HG02943 (cell line): ENCODE results near the gene LRCOL1.

Experiments used
- ATAC-seq: cut with Tn5 transposase; IDR thresholded peaks from one replicate; pipeline ENCODE4 v1.9.1; 2021; ENCODE audit warnings: mild to moderate bottlenecking, low read depth, moderate library complexity; ENCODE audit not compliant: unreplicated experiment

Gene LRCOL1

DNA sequence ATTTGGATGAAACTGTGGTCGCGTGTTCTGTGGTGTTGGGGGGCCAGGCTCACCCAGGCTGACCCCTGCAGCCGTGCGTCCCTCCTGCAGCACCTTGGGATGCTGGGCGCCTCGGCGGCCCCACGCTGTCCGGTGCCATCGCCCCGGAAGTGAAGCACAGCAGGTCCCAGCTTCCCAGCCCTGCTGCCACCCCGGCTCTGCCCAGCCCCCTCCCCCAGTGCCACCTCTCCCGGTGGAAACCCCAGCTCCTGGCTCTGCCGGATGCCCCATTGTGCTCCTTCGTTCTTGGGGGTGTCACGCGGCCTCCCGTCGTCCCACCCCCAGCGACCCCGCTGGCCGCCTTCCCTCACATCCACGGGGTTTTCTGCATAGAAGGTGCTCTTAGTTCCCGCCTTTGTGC lies 25.2 kb downstream of the LRCOL1 start:
- no peak for ATAC-seq

DNA sequence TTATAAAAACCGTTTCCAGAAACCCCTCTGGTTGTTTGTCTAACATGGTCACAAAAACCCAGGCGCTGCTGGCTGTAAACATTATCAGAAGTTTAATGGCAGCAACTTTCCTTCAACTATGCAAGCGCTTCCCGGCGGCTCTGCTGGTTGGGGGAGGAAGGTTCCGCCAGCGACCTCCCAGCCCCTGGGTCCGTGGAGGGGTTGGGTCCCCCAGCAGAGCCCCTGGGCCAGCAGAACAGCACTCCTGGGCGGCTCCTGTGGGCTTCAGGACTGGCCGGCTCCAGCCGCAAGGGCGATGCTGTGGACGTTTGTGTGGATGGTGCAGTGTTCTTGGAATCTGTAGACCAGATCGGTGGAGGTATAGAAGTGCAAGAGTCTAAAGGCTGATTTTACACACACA lies 26.0 kb downstream of the LRCOL1 start:
- no peak for ATAC-seq

DNA sequence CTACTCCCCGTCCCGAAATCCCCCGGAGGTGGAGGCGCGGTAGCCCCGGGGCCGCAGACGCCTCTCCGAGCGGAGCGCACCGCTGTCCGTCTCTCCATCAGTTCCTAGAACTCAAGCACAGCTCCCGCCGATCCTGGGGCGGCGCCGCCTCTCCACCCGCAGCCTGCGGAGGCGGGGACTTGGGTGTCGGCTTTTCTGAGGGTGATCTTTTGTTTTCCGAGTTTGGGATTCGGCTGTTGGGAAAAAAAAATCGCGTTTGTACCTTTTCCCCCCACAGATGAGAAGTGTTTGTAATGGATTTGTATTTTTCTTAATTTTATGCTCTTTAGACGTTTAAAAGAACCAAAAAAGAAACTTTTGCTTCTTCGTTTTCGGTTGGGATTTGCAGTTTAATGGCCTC lies 26.6 kb downstream of the LRCOL1 start:
- no peak for ATAC-seq

DNA sequence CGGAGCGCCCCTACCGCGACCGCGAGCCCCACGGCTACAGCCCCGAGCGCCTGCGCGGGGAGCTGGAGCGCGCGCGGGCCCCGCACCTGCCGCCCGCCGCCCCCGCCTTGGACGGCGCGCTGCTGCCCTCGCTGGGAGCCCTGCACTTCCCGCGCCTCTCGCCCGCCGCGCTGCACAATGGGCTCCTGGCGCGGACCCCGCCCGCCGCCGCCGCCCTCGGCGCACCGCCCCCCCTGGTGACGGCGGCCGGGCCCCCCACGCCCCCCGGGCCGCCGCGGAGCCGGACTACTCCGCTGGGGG lies 27.0 kb downstream of the LRCOL1 start:
- no peak for ATAC-seq

DNA sequence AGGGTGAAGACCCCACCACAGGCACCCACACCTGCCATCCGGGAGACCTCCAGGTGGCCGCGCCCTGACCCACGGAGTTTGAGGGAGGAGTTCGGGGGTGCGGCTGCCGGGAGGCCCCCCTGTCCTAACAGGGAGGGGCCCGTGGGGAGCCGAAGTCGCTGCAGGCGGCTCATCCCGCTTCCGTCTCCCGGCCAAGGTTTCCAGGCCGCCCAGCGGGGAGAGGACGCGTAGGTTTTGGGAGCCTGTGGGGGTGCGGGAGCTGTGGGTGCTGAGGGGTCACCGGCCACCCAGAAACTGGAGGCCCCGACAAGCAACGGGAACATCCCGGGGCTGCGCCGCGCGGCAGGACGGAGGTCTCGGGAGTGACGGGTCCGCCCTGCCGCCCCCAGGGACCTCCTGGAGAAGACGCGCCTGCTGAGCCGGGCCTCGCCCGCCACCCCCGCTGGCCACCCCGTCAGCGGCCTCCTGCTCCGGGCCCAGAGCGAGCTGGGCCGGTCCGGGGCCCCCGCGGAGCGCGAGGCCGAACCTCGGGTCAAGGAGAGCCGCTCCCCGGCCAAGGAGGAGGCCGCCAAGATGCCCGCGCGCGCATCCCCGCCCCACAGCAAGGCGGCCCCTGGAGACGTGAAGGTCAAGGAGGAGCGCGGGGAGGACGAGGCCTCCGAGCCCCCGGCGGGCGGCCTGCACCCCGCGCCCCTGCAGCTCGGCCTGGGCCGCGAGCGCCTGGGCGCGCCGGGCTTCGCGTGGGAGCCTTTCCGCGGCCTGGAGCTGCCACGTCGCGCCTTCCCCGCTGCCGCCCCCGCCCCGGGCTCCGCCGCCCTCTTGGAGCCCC lies 27.6 kb downstream of the LRCOL1 start:
- no peak for ATAC-seq

DNA sequence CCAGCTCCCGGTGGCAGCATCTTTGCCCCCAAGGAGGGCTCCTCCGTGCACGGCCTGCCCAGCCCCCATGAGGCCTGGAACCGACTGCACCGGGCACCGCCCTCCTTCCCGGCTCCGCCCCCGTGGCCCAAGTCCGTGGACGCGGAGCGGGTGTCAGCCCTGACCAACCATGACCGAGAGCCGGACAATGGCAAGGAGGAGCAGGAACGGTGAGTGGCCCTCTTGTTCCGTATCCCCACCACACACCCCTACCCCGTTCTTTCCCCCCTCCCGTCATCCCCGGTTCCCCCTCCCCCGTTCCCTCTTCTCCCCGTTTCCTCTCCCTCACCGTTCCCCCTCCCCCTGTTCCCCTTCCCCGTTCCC lies 28.3 kb downstream of the LRCOL1 start:
- ATAC-seq: no peak

DNA sequence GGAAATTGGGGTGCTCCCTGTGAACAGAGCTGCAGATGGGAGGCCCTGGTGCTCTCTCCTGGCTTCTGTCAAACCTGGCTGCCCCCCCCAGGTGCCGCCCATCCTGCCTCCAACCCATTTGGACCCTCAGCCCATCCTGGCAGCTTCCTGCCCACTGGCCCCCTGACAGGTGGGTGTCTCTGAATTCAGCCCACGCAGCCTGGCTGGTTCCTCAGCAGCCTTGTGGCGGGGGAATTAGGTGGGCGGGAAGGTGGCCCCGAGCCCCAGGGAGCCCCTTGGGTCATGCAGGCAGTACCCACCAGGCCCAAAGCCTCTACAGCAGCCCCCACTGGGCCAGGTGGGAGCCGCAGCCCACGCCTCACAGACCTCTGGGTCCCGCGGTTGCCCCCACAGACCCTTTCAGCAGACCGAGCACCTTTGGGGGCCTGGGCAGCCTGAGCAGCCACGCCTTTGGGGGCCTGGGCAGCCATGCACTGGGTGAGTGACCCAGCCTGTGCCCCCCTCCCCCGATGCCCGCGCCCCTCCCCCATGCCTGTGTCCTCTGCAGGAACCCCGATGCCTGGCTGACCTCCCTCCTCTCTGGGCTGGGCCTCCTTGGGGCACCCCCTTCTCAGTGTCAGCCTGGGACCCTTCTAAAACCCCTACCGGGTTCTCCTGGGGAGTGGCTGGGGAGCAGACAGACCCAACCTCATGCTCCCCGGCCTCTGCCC lies 28.9 kb downstream of the LRCOL1 start:
- ATAC-seq: no peak

DNA sequence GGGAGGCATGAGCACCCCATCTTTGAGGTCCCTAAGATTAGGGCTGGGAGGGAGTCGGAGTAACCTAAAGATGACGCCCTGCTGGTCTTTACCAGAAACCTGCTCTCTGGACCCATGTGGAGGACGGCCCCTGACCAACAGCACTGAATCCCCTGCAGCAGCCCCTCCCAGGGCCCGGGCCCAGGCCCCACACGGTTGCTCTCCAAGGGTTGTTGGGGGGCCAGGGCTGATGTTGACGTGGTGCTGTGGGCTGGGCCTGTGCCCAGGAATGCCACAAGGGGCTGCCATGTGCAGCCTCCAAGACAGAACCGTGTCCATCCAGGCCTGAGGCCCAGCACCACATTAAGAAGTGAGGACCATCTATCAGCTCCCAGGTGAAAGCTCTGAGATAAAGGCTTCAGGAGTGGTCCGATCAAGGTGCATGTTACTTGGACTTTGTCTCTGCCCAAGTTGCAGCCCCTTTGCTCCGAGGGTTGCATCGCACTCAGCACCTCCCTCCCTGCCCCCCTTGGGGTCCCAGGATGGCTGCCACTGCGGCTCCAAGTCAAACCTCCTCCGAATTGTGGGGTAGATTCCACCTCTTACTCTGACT lies 29.6 kb downstream of the LRCOL1 start:
- no peak for ATAC-seq

DNA sequence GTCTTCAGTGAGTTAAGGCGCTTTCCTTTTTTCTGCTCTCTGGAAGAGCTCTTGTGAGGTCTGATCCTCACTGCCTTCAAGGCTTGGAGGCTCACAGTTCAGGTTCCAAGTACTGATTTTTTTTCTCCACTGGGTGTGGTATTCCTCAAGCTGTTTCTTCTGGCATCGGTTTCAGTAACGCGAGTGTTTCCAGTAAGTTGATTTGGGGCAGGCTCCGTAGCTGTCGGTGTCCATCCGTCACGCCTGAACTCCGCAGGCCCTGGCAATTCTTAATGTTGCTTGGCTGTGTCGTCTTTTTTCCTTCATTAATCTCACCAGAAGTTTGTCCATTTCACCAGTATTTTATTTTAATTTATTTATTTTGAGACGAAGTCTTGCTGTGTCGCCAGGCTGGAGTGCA lies 30.6 kb downstream of the LRCOL1 start:
- no peak for ATAC-seq

DNA sequence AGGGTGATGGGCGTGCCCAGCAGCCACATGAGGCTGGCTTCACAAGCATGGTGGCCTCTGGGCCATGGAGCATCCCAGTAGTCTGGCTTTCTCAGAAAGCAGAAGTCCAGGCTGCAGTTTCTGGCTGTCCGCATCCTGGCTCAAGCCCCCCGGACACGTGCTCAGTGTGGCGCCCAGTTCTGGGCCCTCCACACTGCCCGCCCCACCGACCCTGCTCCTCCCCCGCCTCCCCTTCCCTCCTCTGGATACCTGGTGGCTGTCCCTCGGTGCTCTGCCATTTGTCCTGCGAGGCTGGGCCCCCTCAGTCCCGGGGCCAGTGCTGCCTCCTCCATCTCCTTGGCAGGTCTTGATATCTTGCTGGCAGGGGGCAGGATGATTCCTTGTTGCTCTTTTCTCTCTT lies 31.6 kb downstream of the LRCOL1 start:
- no peak for ATAC-seq

DNA sequence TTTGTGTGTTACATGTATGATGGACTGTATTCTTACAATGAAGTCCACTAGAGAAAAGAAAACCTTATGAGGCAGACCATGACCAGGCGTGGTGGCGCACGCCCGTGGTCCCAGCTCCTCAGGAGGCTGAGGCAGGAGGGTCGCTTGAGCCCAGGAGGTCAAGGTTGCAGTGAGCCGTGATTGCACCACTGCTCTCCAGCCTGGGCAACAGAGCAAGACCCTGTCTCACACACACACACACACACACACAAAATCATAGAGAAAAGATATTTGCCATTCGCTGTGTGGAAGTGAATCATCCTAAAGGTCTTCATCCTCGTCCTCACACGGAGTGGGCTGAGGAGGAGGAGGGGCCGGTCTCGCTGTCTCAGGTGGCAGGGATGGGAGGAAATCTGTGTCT lies 32.3 kb downstream of the LRCOL1 start:
- ATAC-seq: no peak

DNA sequence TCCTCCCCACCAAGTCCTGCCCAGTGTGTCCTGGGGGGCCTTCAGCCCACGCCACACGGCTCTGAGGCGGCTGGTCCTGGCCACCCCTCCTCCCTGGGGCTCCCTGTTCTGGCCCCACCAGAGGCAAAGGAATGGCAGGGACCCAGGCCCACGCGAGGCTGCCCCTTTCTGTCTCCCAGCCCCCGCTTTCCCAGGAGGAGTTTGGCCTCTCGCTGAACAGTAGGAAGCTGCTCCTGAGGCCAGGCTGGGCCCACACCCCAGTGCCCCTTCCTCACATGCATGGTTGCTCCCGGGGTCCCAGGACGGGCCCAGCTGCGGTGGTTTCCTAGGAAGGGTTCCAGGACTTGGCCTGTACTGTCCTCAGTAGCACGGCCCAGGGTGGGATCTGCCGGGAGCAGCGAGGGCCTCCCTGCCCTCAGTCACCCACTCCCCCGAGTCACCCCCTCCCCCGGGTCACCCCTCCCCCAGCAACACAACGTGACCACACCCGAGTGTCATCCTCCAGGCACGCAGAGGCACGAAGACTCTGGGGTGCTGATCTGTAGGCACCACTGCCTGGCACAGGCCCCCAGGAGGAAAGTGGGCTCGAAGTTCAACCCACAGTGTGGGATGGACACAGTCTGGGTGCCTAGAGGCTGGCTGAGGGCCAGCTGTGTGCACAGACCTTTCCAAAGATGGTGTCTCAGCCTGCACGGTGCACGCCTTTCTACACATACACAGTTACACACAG lies 33.0 kb downstream of the LRCOL1 start:
- no peak for ATAC-seq

DNA sequence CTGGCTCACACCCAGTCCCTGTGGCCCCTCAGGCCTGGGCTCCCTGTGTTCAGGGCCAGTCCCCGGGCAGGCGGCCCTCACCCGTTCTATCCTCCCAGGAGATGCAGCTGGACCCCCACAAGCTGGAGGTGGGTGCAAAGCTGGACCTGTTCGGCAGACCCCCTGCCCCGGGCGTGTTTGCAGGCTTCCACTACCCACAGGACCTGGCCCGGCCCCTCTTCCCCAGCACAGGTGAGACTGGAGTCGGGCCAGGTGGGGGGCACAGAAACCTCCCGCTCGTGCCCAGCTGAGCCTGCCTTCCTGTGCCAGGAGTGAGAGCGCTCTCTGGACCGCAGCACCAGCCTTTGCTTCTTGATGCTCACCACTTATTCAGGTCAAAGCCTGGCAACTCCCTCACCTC lies 33.7 kb downstream of the LRCOL1 start:
- ATAC-seq: no peak

DNA sequence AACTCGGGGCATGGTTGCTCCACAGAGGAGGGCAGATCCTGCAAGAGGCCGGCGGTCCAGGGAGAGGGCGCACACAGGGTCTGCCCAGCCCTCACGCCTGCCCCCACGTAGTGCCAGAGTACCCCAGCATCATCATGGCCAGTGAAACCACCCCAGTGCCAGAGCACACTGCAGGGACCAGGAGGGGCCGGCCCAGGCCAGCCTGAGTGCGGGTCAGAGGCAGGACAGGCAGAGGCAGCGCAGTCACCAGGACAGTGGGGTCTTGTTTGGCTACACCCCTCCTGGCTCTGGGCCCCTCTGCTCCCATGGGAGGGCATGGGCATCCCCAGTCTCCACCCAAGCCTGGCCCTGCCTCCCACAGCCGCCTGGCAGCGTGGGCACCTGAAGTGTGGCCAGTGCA lies 34.7 kb downstream of the LRCOL1 start:
- ATAC-seq: no peak

DNA sequence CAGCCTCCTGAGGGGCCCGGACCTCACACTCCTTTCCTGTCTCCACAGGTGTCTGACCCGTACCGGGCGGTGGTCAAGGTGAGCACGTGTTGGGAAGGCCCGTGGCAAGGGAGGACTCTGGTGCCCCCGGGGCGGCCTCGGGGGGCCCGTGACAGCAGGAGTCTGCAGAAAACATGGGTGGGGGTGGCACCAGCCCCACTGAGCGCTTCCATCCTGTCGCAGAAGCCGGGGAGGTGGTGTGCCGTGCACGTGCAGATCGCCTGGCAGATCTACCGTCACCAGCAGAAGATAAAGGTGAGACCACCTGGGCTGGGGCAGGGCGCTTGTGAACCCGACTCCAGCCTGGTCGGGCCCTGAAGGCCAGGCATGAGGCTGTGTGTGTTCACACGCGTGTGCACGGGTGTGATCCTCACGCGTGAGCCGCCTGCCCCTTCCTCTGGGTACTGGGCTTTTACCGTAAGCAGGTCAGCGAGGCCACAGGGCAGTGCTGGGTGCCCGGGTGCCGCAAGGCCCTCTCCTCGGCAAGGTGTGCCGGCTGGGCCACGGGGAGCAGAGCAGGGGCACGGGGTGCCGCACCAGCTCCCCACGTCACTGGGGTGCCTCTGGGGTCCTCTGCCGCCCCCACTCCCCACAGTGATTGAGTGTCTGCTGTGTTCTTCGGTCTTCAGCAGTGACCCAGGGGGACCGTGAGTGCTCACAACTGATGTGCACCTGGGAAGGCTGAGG lies 35.9 kb downstream of the LRCOL1 start:
- no peak for ATAC-seq

DNA sequence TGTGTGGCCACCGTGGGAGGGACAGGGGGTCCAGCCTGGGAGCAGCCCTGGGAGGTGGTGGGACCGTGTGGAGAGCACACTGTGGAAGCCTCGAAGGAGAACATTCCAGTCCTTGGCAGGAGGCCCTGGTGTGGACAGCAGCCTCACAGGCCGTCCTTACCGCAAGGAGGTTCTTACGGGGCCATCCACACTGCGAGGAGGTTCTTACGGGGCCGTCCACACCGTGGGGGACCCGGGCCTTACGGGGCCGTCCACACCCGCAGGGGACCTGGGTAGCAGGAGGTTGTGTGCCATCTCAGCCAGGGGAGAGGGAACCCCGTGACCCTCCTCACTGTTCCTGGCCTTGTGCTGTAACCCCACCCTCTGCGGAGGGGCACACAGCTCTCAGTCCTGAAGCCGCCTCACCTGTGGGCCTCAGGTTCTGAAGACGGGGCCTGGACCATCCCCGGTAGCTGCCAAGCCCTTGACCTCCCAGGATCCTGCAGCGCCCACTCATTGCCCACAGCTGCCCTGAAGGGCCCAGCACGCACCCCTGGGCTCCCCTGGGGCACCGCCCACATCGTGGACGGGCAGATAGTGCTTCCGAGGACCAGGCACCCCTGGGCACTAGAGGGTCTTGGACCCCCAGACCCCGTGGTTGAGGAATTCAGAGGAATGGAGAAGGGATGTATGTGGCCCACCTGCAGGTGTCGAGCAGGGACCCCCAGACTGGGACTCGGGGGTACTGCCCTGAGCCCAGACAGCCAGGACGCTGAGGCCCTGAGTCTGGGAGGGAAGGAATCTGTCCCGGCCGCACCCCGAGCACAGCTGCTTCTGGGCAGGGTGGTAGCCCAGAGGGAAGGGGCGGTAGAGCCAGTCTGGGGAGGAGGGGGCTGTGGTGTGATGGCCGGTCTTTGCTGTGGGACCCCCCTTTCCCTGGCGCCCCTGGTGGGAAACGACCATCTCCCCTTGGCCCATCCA lies 37.3 kb downstream of the LRCOL1 start:
- no peak for ATAC-seq

DNA sequence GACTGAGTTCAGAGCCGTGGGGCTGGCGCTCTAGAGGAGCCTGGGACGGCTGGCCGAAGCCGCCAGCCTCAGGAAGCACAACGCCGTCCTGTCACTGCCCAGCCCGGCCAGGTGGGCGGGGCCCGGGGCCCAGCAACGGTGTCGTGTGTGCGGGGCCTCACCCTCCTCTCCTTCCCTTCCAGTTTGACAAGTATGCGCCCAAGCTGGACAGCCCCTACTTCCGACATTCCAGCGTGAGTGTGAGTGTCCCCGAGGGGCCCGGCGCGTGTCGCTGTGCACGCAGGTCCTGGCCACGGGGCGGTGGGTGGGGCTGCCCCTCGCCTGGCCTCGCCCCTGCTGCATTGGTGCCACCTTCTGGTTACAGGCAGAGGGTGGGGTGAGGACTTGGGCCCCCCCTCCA lies 38.3 kb downstream of the LRCOL1 start:
- no peak for ATAC-seq

DNA sequence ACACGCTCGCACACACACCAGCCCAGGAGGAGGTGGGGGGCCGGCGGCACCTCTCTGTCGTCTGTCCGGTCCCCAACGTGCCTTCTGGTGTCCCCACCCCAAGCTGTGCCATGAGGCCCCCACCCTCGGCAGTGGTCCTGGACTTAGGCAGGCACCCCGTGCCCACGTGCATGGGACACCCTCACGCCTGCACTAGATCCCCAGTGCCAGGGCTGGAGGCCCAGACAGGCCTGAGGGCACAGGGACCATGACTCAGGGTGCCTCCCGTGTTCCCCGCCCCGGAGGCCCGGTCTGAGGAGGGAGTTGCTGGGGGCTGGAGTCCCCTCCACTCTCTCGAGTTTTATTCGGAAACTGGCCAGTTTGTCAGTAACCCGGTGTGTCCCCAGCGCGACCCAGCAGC lies 38.8 kb downstream of the LRCOL1 start:
- no peak for ATAC-seq

DNA sequence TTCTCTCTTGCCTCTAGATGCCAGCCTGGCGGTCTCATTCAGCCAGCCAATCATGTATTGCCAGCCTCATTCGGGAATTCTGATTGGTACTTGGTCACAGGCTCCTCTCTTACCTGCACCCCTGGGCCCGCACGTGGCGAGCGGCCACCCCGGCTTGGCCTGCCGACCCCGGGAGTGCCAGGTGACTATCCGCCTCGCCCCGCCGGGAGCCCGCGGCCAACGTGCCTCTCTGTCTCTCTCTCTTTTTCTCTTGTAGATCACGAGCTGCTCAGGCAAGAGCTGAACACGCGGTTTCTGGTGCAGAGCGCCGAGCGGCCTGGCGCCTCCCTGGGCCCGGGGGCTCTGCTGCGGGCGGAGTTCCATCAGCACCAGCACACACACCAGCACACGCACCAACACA lies 39.3 kb downstream of the LRCOL1 start:
- ATAC-seq: no peak

DNA sequence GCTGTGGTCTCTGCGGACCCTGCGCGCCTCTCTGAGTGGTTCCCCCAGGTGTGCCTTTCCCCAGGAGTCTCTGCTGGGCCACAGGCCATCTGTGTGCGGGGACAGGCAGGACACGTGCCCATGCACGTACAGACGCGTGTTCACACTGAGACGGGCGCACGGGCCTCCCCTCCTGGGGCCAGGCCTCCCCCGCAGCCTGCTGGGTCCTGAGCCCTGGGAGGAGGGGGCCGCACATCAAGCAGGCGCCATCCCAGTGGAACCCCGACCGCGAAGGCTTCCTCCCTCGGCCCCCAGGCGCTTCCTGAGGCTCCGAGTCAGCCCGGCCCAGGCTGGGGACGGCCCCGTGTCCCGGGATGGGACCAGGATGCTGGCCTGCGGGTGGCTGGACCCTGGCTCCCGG lies 39.7 kb downstream of the LRCOL1 start:
- ATAC-seq: no peak
